B cell (primary cell): ENCODE measurements around the gene TEX52.

Experiments
- CTCF ChIP-seq: fragments of 200-600 bp; IDR thresholded peaks from one replicate; pipeline ENCODE4 v1.8.0; 2022; ENCODE audit warnings: antibody characterized with exemption, mild to moderate bottlenecking
- EZH2 ChIP-seq: IDR thresholded peaks from 2 replicates; pipeline ENCODE4 v1.6.1; 2012; ENCODE audit warnings: borderline replicate concordance, low read depth, mild to moderate bottlenecking, moderate library complexity, low read length; ENCODE audit not compliant: insufficient read depth, poor library complexity, severe bottlenecking

GRCh38 chr12:2902272-2902880, 45.5 kb upstream of the TEX52 start:
- TF ChIP-seq CTCF (no peak), EZH2 (no peak)
